ENCODE results near the gene BAG2.

Gene BAG2

DNA sequence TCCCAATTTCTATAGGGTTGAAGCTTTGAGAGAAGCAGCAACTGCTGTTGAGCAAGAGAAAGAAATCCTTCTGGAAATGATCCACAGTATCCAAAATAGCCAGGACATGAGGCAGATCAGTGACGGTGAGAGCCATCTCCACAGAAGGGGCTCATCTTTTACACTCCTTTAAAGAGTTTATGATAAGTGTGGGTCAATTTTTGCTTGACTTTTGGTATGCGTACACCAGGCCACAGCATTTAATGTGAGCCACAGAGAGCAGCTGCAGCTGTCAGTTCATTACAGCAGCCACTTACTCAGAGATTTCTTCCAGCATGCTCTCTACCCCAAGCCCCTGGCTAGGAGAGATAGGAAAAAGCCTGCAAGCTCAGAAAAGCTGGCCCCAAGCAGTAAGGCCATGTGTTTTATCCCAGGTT is 9.9 kb downstream of the BAG2 start:
- TF ChIP-seq, protein P1, sequence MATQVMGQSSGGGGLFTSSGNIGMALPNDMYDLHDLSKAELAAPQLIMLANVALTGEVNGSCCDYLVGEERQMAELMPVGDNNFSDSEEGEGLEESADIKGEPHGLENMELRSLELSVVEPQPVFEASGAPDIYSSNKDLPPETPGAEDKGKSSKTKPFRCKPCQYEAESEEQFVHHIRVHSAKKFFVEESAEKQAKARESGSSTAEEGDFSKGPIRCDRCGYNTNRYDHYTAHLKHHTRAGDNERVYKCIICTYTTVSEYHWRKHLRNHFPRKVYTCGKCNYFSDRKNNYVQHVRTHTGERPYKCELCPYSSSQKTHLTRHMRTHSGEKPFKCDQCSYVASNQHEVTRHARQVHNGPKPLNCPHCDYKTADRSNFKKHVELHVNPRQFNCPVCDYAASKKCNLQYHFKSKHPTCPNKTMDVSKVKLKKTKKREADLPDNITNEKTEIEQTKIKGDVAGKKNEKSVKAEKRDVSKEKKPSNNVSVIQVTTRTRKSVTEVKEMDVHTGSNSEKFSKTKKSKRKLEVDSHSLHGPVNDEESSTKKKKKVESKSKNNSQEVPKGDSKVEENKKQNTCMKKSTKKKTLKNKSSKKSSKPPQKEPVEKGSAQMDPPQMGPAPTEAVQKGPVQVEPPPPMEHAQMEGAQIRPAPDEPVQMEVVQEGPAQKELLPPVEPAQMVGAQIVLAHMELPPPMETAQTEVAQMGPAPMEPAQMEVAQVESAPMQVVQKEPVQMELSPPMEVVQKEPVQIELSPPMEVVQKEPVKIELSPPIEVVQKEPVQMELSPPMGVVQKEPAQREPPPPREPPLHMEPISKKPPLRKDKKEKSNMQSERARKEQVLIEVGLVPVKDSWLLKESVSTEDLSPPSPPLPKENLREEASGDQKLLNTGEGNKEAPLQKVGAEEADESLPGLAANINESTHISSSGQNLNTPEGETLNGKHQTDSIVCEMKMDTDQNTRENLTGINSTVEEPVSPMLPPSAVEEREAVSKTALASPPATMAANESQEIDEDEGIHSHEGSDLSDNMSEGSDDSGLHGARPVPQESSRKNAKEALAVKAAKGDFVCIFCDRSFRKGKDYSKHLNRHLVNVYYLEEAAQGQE (IDR thresholded peaks at IDR 0.05; ENCODE audit: low read depth) = no peak
- TF ChIP-seq TCF12 (IDR thresholded peaks at IDR 0.05; ENCODE audit: low read depth) (no peak), EGR1 (IDR thresholded peaks at IDR 0.05) (no peak), YY1 (IDR thresholded peaks at IDR 0.05; ENCODE audit: low read depth) (no peak), TAF1 (IDR thresholded peaks at IDR 0.05; ENCODE audit: low read depth) (no peak), NFIC (IDR thresholded peaks at IDR 0.05) (no peak), FOXM1 (IDR thresholded peaks at IDR 0.05; ENCODE audit: borderline replicate concordance, low read depth) (no peak)

DNA sequence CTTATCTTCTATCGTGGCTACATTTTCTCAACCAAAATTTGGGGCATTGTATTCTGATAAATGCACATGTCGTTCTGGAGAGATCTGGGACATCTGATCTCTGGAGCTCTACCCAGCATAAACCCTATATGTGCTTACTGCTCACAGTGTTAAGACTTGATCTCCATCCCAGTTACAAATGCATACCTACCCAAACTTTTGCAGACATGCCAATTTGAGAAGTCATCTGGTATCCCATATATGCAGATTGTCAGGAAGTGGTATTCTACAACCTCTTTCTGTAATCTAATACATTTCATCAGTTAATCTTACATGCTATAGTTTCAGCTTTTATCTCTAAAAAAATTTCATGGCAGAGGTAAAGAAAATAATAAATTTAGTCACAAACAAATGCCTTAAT is 11.2 kb downstream of the BAG2 start:
- no peak for TF ChIP-seq TEAD4 (IDR thresholded peaks at IDR 0.05)
- no peak for TF ChIP-seq CREB1 (IDR thresholded peaks at IDR 0.05; ENCODE audit: low read depth)
- no peak for TF ChIP-seq TAF1 (IDR thresholded peaks at IDR 0.05; ENCODE audit: low read depth)
- TF ChIP-seq, protein P2, sequence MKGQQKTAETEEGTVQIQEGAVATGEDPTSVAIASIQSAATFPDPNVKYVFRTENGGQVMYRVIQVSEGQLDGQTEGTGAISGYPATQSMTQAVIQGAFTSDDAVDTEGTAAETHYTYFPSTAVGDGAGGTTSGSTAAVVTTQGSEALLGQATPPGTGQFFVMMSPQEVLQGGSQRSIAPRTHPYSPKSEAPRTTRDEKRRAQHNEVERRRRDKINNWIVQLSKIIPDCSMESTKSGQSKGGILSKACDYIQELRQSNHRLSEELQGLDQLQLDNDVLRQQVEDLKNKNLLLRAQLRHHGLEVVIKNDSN (IDR thresholded peaks at IDR 0.05) = no peak
- TF ChIP-seq, protein P3, sequence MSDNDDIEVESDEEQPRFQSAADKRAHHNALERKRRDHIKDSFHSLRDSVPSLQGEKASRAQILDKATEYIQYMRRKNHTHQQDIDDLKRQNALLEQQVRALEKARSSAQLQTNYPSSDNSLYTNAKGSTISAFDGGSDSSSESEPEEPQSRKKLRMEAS (IDR thresholded peaks at IDR 0.05) = no peak
- no peak for TF ChIP-seq EGR1 (IDR thresholded peaks at IDR 0.05)
- no peak for TF ChIP-seq TCF12 (IDR thresholded peaks at IDR 0.05; ENCODE audit: low read depth)
- TF ChIP-seq CEBPB (IDR thresholded peaks at IDR 0.05) = no peak
- TF ChIP-seq, protein P1 (IDR thresholded peaks at IDR 0.05; ENCODE audit: low read depth) = no peak
- TF ChIP-seq EP300 (IDR thresholded peaks at IDR 0.05; ENCODE audit: borderline replicate concordance) = no peak

DNA sequence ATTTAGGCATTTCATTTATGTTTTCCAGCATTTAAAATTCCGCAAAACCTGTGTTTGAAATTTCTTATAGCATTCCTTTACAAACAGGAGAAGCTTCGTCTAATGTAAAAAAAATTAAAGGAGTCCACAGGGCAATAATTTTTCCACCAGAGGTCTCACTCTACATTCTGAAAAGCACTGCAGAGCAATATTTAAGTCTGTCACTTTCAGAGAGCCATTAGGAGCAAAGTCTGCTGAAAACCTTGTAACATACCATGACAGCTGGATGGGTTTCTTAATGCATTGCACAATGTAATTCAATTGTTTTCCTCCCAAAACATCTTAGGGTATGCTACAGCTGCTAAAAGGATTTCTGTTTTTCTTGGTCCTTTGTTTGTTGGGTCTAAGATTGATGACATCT is 18.0 kb downstream of the BAG2 start:
- TF ChIP-seq RAD21 (IDR thresholded peaks at IDR 0.05; ENCODE audit: low read depth) (peak; percentile 20; the same call in 1 of the 2 replicates), CEBPB (IDR thresholded peaks at IDR 0.05) (no peak), TCF12 (IDR thresholded peaks at IDR 0.05; ENCODE audit: low read depth) (no peak), FOXM1 (IDR thresholded peaks at IDR 0.05; ENCODE audit: borderline replicate concordance, low read depth) (no peak)

DNA sequence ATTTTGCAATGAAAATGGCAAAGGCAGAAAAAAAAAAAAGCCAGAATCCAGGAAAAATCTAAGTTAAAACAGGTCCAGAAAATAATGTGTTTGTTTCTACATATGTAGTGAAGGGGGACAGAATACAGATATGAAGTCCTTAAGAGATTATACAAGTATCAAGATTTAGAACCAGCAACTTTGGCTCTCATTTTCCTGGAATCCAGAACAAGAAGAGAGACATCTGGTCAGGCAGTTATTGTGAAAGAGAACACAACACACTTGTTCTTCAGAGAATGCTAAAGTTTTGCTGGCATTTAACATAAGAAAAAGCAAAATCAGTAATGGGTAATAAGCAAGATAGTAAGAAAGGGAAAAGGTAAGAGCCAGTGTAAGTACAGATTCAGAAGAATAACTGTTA is 21.1 kb downstream of the BAG2 start:
- no peak for TF ChIP-seq TCF12 (IDR thresholded peaks at IDR 0.05; ENCODE audit: low read depth)
- TF ChIP-seq NFIC (IDR thresholded peaks at IDR 0.05) = no peak
- TF ChIP-seq, protein P2 (IDR thresholded peaks at IDR 0.05) = no peak
- TF ChIP-seq, protein P3 (IDR thresholded peaks at IDR 0.05) = no peak
- no peak for TF ChIP-seq YY1 (IDR thresholded peaks at IDR 0.05; ENCODE audit: low read depth)
- no peak for TF ChIP-seq CREB1 (IDR thresholded peaks at IDR 0.05; ENCODE audit: low read depth)
- TF ChIP-seq RAD21 (IDR thresholded peaks at IDR 0.05; ENCODE audit: low read depth) = no peak
- no peak for TF ChIP-seq CEBPB (IDR thresholded peaks at IDR 0.05)
- no peak for TF ChIP-seq EP300 (IDR thresholded peaks at IDR 0.05; ENCODE audit: borderline replicate concordance)
- no peak for TF ChIP-seq ZBTB7A (IDR thresholded peaks at IDR 0.05; ENCODE audit: low read depth)

DNA sequence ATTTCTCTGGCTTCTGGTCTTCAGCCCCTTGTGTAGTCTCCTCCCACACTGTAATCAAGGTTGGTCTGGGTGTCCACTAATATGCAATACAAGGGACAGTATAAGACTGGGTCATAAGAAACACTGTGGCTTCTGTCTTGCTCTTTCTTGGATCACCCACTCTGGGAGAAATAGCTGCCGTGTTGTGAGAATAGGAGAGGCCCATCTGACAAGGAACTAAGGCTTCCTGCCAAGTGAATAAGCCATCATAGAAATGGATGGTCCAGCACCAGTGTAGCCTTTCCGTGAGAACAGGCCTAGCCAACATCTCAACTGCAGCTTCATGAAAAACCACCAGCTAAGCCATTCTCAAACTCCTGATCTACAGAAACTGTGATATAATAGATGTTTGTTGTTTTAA is 23.3 kb downstream of the BAG2 start:
- TF ChIP-seq ZBTB7A (IDR thresholded peaks at IDR 0.05; ENCODE audit: low read depth) = no peak
- TF ChIP-seq YY1 (IDR thresholded peaks at IDR 0.05; ENCODE audit: low read depth) = no peak
- no peak for TF ChIP-seq TEAD4 (IDR thresholded peaks at IDR 0.05)
- TF ChIP-seq TAF1 (IDR thresholded peaks at IDR 0.05; ENCODE audit: low read depth) = no peak
- no peak for TF ChIP-seq FOXM1 (IDR thresholded peaks at IDR 0.05; ENCODE audit: borderline replicate concordance, low read depth)
- no peak for TF ChIP-seq EGR1 (IDR thresholded peaks at IDR 0.05)
- TF ChIP-seq CEBPB (IDR thresholded peaks at IDR 0.05) = no peak
- TF ChIP-seq TCF12 (IDR thresholded peaks at IDR 0.05; ENCODE audit: low read depth) = no peak
- TF ChIP-seq CREB1 (IDR thresholded peaks at IDR 0.05; ENCODE audit: low read depth) = no peak
- TF ChIP-seq, protein P3 (IDR thresholded peaks at IDR 0.05) = no peak
- no peak for TF ChIP-seq EP300 (IDR thresholded peaks at IDR 0.05; ENCODE audit: borderline replicate concordance)
- TF ChIP-seq RAD21 (IDR thresholded peaks at IDR 0.05; ENCODE audit: low read depth) = no peak
- no peak for TF ChIP-seq NFIC (IDR thresholded peaks at IDR 0.05)
- TF ChIP-seq, protein P1 (IDR thresholded peaks at IDR 0.05; ENCODE audit: low read depth) = no peak
- TF ChIP-seq, protein P2 (IDR thresholded peaks at IDR 0.05) = no peak
